ENCODE measurements around the gene ALDH4A1.

- no peak for TF ChIP-seq POLR2A (IDR thresholded peaks at IDR 0.05)
- TF ChIP-seq, protein P1, sequence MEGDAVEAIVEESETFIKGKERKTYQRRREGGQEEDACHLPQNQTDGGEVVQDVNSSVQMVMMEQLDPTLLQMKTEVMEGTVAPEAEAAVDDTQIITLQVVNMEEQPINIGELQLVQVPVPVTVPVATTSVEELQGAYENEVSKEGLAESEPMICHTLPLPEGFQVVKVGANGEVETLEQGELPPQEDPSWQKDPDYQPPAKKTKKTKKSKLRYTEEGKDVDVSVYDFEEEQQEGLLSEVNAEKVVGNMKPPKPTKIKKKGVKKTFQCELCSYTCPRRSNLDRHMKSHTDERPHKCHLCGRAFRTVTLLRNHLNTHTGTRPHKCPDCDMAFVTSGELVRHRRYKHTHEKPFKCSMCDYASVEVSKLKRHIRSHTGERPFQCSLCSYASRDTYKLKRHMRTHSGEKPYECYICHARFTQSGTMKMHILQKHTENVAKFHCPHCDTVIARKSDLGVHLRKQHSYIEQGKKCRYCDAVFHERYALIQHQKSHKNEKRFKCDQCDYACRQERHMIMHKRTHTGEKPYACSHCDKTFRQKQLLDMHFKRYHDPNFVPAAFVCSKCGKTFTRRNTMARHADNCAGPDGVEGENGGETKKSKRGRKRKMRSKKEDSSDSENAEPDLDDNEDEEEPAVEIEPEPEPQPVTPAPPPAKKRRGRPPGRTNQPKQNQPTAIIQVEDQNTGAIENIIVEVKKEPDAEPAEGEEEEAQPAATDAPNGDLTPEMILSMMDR (IDR thresholded peaks at IDR 0.05): no peak
Observed at GRCh38 chr1:18917071-18917799, 14.9 kb upstream of the ALDH4A1 start.
